Muscle of back (tissue), 11 donors: ENCODE results near the gene SHC4. TPM values are rescaled to one million over a fixed set of nuclear protein-coding genes. Genes with fewer than 3 reads are reported as not detected.

ENCODE experiments used
- DNase-seq, 3 donors: peaks; one replicate each; pipeline versions ENCODE4 v3.0.0 to v3.0.0-alpha.2; 2013
- polyA plus RNA-seq, 10 donors: library from polyadenylated mRNA; unstranded; fragments of 120-200 nt; gene quantifications; one replicate each; pipeline ENCODE4 v1.2.1, GENCODE V29; 2013; ENCODE audit not compliant: insufficient read length in 10 of 10

Gene SHC4
- polyA plus RNA-seq, 10 donors, result 1.1 to 3.2 (median 2.0) TPM

- no peak for DNase-seq
Observed at GRCh38 chr15:48968066-48968465, 4.3 kb upstream of the SHC4 start.

GRCh38 chr15:48967336-48967735 lies 3.6 kb upstream of the SHC4 start:
- no peak for DNase-seq

- DNase-seq, result no peak
Observed at GRCh38 chr15:48966595-48967301, 3.0 kb upstream of the SHC4 start.

- no peak for DNase-seq
Observed at GRCh38 chr15:48965972-48966371, 2.3 kb upstream of the SHC4 start.

- DNase-seq, result no peak
Observed at GRCh38 chr15:48964898-48965297, 1.2 kb upstream of the SHC4 start.

GRCh38 chr15:48962662-48963523 lies 826 bp downstream of the SHC4 start:
- peak in 2 of 3 donors; percentile 30 to 77 for DNase-seq

- DNase-seq, result no peak
Observed at GRCh38 chr15:48955967-48956366, 7.8 kb downstream of the SHC4 start.

GRCh38 chr15:48955370-48955769 lies 8.3 kb downstream of the SHC4 start:
- no peak for DNase-seq

- no peak for DNase-seq
Observed at GRCh38 chr15:48954538-48954937, 9.2 kb downstream of the SHC4 start.

GRCh38 chr15:48946840-48947187 lies 16.9 kb downstream of the SHC4 start:
- no peak for DNase-seq

- no peak for DNase-seq
Observed at GRCh38 chr15:48946074-48946839, 17.5 kb downstream of the SHC4 start.

- DNase-seq, result no peak
Observed at GRCh38 chr15:48945386-48945785, 18.3 kb downstream of the SHC4 start.

- no peak for DNase-seq
Observed at GRCh38 chr15:48941904-48942303, 21.8 kb downstream of the SHC4 start.

GRCh38 chr15:48940508-48940907 lies 23.2 kb downstream of the SHC4 start:
- peak in 1 of 3 donors; percentile 85 for DNase-seq

GRCh38 chr15:48939648-48940047 lies 24.1 kb downstream of the SHC4 start:
- DNase-seq, result peak in 1 of 3 donors; percentile 90

GRCh38 chr15:48937886-48938285 lies 25.8 kb downstream of the SHC4 start:
- no peak for DNase-seq

GRCh38 chr15:48936666-48937065 lies 27.1 kb downstream of the SHC4 start:
- DNase-seq, result peak in 1 of 3 donors; percentile 32

- DNase-seq, result no peak
Observed at GRCh38 chr15:48935236-48935635, 28.5 kb downstream of the SHC4 start.

GRCh38 chr15:48930735-48931134 lies 33.0 kb downstream of the SHC4 start:
- DNase-seq, result no peak

GRCh38 chr15:48929661-48930060 lies 34.1 kb downstream of the SHC4 start:
- no peak for DNase-seq

- DNase-seq, result no peak
Observed at GRCh38 chr15:48928877-48929538, 34.7 kb downstream of the SHC4 start.

GRCh38 chr15:48925714-48926223 lies 38.0 kb downstream of the SHC4 start:
- peak in 1 of 3 donors; percentile 81 for DNase-seq
